ENCODE data around the gene SF3B6. TPM values are rescaled to one million over a fixed set of nuclear protein-coding genes. Genes with fewer than 3 reads are reported as not detected.
A peak's percentile ranks its signal among the peaks of the same experiment; 100 is the strongest.

The SF3B6 gene
- polyA plus RNA-seq, 1 experiment: 272 TPM

DNA sequence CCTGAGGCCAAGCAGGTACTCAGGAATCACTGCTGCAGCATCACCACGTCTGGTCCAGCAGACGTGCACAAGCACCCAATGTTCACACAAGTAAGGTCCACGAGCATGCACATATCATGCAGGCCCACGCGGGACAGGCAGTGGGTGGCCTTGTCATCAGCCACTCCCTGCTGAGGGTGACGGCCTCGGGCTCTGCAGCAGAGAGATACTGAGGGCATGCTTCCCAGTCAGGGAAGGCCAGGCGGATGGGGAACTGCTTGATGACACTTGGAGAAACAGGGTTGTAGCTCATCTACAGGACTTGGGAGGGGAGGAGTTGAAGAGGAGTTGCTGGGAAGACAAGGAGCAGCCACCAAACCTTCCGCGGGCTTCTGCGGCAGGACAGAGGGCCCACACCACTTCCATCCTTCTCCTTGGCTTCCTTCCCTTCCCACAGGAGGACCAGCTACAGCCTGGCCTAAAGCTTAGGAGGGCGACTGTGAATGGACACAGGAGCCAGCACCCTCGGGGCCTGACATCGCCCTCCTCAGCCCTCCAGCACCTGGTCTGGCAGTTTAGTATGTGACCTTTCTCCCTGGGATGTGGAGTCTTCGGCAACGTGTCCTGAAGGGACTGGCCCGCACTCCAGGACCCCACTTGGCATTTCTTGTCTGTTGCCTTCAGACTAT, 51.0 kb downstream of the SF3B6 start:
- H3K27me3 ChIP-seq (ENCODE audit: control insufficient read depth, insufficient read depth, low read length): no peaks in the 10 kb centered on the region
- H3K4me3 ChIP-seq (ENCODE audit: low read depth, low read length): no peak overlapping the region
- H3K9me3 ChIP-seq (ENCODE audit: control insufficient read depth, insufficient read depth, low read length): no peaks in the 10 kb centered on the region
- H3K27ac ChIP-seq (ENCODE audit: low read depth, low read length): no peak overlapping the region
- no peak for DNase-seq (ENCODE audit: low read depth, low spot score)
- TF ChIP-seq, protein P1, sequence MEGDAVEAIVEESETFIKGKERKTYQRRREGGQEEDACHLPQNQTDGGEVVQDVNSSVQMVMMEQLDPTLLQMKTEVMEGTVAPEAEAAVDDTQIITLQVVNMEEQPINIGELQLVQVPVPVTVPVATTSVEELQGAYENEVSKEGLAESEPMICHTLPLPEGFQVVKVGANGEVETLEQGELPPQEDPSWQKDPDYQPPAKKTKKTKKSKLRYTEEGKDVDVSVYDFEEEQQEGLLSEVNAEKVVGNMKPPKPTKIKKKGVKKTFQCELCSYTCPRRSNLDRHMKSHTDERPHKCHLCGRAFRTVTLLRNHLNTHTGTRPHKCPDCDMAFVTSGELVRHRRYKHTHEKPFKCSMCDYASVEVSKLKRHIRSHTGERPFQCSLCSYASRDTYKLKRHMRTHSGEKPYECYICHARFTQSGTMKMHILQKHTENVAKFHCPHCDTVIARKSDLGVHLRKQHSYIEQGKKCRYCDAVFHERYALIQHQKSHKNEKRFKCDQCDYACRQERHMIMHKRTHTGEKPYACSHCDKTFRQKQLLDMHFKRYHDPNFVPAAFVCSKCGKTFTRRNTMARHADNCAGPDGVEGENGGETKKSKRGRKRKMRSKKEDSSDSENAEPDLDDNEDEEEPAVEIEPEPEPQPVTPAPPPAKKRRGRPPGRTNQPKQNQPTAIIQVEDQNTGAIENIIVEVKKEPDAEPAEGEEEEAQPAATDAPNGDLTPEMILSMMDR (IDR thresholded peaks at IDR 0.05; ENCODE audit: low read depth, low read length): no peak
- POLR2A ChIA-PET: interaction anchor here (1.1 kb wide), 1 partner anchor 98 kb away, joined by 3 read pairs; the partner anchor contains the start of gene ATAD2B
- CTCF ChIA-PET: interaction anchor here (0.6 to 1.9 kb wide), 5 partner anchors 11 to 201 kb away, joined by 3 to 9 read pairs (median 4); partner anchors contain the start of gene ATAD2B

DNA sequence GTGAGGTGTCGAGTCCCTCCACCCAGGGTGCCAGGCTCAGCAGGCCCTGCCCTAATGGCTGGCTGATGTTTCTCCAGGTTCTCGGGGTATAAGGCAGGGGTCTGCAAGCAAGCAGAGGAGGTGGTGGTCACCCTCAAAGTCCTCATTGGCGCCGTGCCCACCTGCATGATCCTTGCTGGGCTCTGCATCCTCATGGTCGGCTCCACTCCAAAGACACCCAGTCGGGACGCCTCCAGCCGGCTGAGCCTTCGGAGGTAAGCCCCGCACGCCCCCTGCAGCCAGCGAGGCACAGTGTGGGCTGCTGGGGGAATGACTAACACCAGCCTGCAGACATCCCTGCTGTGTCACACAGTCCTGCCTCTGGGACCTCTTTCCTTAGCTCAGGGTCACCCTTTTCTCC, 52.1 kb downstream of the SF3B6 start:
- no peak for DNase-seq (ENCODE audit: low read depth, low spot score)
- Histone ChIP-seq H3K27ac (ENCODE audit: low read depth, low read length) (no peak overlapping the region), H3K4me3 (ENCODE audit: low read depth, low read length) (no peak overlapping the region), H3K9me3 (ENCODE audit: control insufficient read depth, insufficient read depth, low read length) (no peaks in the 10 kb centered on the region), H3K27me3 (ENCODE audit: control insufficient read depth, insufficient read depth, low read length) (no peaks in the 10 kb centered on the region)
- ChIA-PET POLR2A (interaction anchor here (1.1 to 1.2 kb wide), 2 partner anchors 24 to 97 kb away, joined by 3 read pairs; partner anchors contain the start of gene ATAD2B), CTCF (interaction anchor here (0.6 to 1.4 kb wide), 5 partner anchors 12 to 200 kb away, joined by 3 to 4 read pairs (median 3); partner anchors contain the start of genes ATAD2B and WDCP)
- TF ChIP-seq, protein P1 (IDR thresholded peaks at IDR 0.05; ENCODE audit: low read depth, low read length): peak; percentile 55

DNA sequence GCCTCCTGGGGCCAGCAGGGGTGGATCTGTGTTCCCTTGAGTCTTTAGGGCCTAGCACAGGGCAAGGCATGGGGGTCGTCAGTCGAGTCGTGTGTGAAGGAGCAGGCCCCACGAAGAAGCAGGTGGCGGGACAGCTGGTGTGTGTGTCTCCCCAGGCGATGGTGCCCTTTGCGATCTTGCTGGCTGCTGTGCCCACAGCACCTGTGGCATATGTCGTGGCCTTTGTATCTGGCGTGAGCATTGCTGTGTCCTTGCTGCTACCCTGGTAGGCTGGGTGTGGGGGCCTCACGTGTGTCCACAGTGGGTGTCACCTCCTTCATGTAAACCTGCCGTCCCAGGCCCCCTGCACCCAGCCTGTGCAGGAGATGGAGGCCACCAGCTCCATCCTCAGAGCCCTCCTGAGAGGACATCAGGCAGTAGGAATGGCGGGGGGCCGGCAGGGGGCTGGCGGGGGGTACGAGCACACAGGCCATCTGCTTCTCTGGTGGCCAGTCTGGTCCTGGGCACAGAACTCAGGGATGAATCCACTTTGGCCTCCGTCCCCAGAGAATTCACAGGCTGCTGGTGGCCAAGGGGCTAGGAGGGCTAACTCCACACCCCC, 53.1 kb downstream of the SF3B6 start:
- no peak overlapping the region for H3K27ac ChIP-seq (ENCODE audit: low read depth, low read length)
- ChIA-PET CTCF (interaction anchor here (0.6 to 1.1 kb wide), 4 partner anchors 48 to 200 kb away, joined by 3 to 5 read pairs (median 3); partner anchors contain the start of gene ATAD2B), POLR2A (no interaction called here)
- H3K27me3 ChIP-seq (ENCODE audit: control insufficient read depth, insufficient read depth, low read length): no peaks in the 10 kb centered on the region
- TF ChIP-seq, protein P1 (IDR thresholded peaks at IDR 0.05; ENCODE audit: low read depth, low read length): no peak
- DNase-seq (ENCODE audit: low read depth, low spot score): no peak
- H3K4me3 ChIP-seq (ENCODE audit: low read depth, low read length): no peak overlapping the region
- no peaks in the 10 kb centered on the region for H3K9me3 ChIP-seq (ENCODE audit: control insufficient read depth, insufficient read depth, low read length)

DNA sequence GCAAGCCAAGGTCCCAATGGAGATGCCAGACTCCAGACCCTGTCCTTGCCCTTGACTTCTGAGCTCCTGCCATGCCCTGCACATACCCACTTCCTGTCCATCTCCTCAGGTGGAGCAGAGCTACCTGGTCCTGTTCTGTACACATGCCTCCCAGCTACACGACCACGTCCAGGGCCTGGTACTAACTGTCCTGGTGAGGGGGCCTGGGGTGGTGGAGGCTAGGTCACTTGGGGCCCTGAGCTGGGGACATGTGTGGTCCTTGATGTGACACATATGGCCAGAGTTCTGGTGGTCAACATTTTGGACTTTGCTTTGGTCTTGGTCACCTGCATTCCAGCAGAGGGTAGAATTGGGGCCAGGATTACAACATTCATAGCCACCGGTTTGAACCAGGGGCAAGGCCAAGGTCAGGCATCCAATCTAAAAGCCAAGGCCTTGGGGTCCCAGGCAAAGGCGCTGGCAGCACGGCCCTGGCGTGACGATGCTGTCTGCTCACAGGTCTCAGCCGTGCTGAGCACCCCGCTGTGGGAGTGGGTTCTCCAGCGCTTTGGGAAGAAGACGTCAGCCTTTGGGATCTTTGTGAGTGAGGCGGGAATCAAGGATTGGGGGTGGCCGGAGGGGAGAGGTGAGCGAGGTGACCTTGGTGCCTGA, 53.7 kb downstream of the SF3B6 start:
- ChIA-PET POLR2A (interaction anchor here (0.5 kb wide), 1 partner anchor 27 kb away, joined by 3 read pairs; the partner anchor contains the start of gene FKBP1B), CTCF (interaction anchor here (0.6 to 1.1 kb wide), 3 partner anchors 48 to 97 kb away, joined by 3 to 5 read pairs (median 3); partner anchors contain the start of gene ATAD2B)
- Histone ChIP-seq H3K27ac (ENCODE audit: low read depth, low read length) (no peak overlapping the region), H3K4me3 (ENCODE audit: low read depth, low read length) (no peak overlapping the region), H3K27me3 (ENCODE audit: control insufficient read depth, insufficient read depth, low read length) (no peaks in the 10 kb centered on the region), H3K9me3 (ENCODE audit: control insufficient read depth, insufficient read depth, low read length) (no peaks in the 10 kb centered on the region; the same call in 1 of the 2 replicates)
- DNase-seq (ENCODE audit: low read depth, low spot score): no peak
- TF ChIP-seq, protein P1 (IDR thresholded peaks at IDR 0.05; ENCODE audit: low read depth, low read length): no peak
